ENCODE measurements around the gene ATXN7L1. TPM values are rescaled to one million over a fixed set of nuclear protein-coding genes. Genes with fewer than 3 reads are reported as not detected.
A peak's percentile ranks its signal among the peaks of the same experiment; 100 is the strongest.
"Not testable (repeated sequence)": the region's sequence is repeated elsewhere in the genome, so short reads cannot be mapped to it uniquely, and the experiment has no call there.

ATXN7L1 gene
- total RNA-seq, 3 donors from 2014 or later: 19.7 to 29.5 (median 26.0) TPM

DNA sequence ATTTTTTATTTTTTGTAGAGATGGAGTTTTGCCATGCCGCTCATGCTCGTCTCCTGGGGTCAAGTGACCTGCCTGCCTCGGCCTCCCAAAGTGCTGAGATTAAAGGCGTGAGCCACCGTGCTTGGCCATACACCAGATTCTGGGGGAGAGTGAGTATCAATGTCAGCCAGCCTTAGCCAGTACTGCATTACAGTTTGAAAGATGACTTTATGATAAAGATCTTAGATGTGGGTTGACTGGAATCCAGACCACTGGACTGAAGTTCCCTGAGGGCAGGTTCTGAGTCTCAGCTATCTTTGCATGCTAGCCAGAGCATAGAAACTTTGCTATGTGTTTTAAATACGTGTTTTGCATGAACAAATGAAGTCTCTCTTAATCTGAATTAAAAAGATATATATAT, 177.9 kb downstream of the ATXN7L1 start:
- DNase-seq: no peak
- no peak overlapping the region for H3K4me3 ChIP-seq
- no peaks in the 10 kb centered on the region for H3K36me3 ChIP-seq (ENCODE audit: low read depth)
- no peak for ATAC-seq
- H3K4me1 ChIP-seq (ENCODE audit: low read depth): no peaks in the 10 kb centered on the region
- H3K9me3 ChIP-seq: peaks cover 5% of the 10 kb centered on the region
- intact Hi-C loops (cut with DNase I, micrococcal nuclease): no loop called here
- no peak for TF ChIP-seq CTCF (IDR thresholded peaks at IDR 0.05)

DNA sequence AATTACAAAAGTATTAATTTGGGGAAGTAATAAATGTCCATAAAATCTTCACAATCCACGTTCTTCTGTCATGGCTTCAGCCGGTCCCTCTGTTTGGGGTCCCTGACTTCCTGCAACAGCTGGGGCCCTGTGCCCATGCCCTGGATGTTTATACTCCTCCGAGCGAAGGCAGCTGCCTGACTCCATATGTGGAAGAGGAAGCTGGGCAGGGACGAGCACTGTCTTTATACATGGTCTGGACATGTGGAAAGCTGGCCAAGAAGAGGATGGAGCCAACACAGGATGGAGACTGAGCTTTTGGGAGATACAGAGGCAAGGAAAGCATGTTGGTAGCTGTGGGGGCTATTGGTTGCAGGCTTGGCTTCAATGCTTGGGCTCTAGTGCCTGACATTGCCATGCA, 178.6 kb downstream of the ATXN7L1 start:
- Histone ChIP-seq H3K4me1 (ENCODE audit: low read depth) (no peaks in the 10 kb centered on the region), H3K9me3 (peaks cover 5% of the 10 kb centered on the region), H3K4me3 (no peak overlapping the region), H3K36me3 (ENCODE audit: low read depth) (no peaks in the 10 kb centered on the region)
- DNase-seq (no peak), ATAC-seq (no peak)
- intact Hi-C loops (cut with DNase I, micrococcal nuclease): no loop called here
- no peak for TF ChIP-seq CTCF (IDR thresholded peaks at IDR 0.05)

DNA sequence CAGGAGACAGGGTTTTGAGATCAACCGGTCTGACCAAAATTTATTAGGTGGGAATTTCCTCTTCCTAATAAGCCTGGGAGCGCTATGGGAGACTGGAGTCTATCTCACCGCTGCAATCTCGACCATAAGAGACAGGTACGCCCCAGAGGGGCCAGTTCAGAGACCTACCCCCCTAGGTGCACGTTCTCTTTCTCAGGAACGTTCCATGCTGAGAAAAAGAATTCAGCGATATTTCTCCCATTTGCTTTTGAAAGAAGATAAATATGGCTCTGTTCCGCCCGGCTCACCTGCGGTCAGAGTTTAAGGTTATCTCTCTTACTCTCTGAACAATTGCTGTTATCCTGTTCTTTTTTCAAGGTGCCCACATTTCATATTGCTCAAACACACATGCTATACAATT, 179.2 kb downstream of the ATXN7L1 start:
- H3K9me3 ChIP-seq; ATAC-seq; H3K4me1 ChIP-seq (ENCODE audit: low read depth); H3K4me3 ChIP-seq; intact Hi-C loops (cut with DNase I, micrococcal nuclease); DNase-seq; H3K36me3 ChIP-seq (ENCODE audit: low read depth): not testable (repeated sequence)

- no peak for DNase-seq
- no peak for TF ChIP-seq CTCF (IDR thresholded peaks at IDR 0.05)
- intact Hi-C loops (cut with DNase I, micrococcal nuclease): no loop called here
- Histone ChIP-seq H3K9me3 (peaks cover 5% of the 10 kb centered on the region), H3K4me3 (no peak overlapping the region), H3K4me1 (ENCODE audit: low read depth) (no peaks in the 10 kb centered on the region), H3K36me3 (ENCODE audit: low read depth) (no peaks in the 10 kb centered on the region)
- ATAC-seq: no peak
Measured at GRCh38 chr7:105693576-105693975, 182.8 kb downstream of the ATXN7L1 start.

DNA sequence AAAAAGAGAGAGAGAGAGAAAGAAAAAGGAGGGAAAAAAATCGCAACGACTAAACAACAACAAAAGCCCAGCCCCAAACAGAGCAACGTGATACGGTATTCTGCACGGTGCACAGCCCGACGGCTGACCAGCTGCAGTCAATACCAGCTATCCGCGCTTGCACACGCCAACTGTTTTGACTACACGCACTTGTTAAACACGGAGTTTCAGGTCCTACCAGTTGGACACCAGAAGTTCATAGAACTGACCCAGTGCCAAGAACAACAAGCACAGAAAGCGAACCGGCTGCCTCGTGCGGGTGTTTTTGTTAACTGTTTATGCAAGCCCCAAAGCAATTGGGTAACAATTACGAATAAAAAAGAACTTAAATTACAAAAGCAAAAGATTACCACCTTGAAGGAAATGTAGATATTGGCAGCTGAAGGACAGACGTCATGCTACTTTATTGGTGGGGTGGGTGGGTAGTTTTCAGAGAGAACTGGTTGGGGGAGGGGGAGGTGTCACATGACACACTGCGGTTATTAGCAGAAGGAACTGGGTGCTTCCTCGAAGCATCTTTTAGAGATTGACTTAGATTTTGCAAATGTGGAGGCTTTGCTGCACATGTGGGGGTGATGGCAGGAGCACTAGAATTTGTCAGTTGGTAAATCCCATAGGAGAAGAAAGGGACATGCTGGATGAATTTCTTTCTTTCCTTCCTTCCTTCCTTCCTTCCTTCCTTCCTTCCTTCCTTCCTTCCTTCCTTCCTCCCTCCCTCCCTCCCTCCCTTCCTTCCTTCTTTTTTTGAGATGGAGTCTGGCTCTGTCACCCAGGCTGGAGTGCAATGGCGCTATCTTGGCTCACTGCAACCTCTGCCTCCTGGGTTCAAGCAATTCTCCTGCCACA, 184.5 kb downstream of the ATXN7L1 start:
- Histone ChIP-seq H3K9me3 (no peaks in the 10 kb centered on the region), H3K4me3 (no peak overlapping the region), H3K36me3 (ENCODE audit: low read depth) (no peaks in the 10 kb centered on the region), H3K4me1 (ENCODE audit: low read depth) (no peaks in the 10 kb centered on the region)
- intact Hi-C loops (cut with DNase I, micrococcal nuclease): no loop called here
- ATAC-seq (peak; percentile 89), DNase-seq (peak; percentile 57 to 71 (median 70))
- TF ChIP-seq CTCF (IDR thresholded peaks at IDR 0.05): no peak

- peak in 1 of 3 donors; percentile 27 for DNase-seq
Measured at GRCh38 chr7:105691082-105691679, 185.2 kb downstream of the ATXN7L1 start.

More at GRCh38 chr7:105691082-105691679, 185.2 kb downstream of the ATXN7L1 start:
- no peaks in the 10 kb centered on the region for H3K9me3 ChIP-seq
- intact Hi-C loops (cut with DNase I, micrococcal nuclease): no loop called here
- H3K4me1 ChIP-seq (ENCODE audit: low read depth): no peaks in the 10 kb centered on the region
- H3K36me3 ChIP-seq (ENCODE audit: low read depth): no peaks in the 10 kb centered on the region
- ATAC-seq: peak; percentile 53
- no peak for TF ChIP-seq CTCF (IDR thresholded peaks at IDR 0.05)
- no peak overlapping the region for H3K4me3 ChIP-seq

Data from mucosa of descending colon (tissue), 3 donors.